NCI-H524 (cell line): Measurements from ENCODE around the gene CDON.

Experiments
- DNase-seq, 2 experiments: peaks; one replicate each; lab custom pipeline; 2025; lab: John Stamatoyannopoulos, UW

Gene CDON, protein sequence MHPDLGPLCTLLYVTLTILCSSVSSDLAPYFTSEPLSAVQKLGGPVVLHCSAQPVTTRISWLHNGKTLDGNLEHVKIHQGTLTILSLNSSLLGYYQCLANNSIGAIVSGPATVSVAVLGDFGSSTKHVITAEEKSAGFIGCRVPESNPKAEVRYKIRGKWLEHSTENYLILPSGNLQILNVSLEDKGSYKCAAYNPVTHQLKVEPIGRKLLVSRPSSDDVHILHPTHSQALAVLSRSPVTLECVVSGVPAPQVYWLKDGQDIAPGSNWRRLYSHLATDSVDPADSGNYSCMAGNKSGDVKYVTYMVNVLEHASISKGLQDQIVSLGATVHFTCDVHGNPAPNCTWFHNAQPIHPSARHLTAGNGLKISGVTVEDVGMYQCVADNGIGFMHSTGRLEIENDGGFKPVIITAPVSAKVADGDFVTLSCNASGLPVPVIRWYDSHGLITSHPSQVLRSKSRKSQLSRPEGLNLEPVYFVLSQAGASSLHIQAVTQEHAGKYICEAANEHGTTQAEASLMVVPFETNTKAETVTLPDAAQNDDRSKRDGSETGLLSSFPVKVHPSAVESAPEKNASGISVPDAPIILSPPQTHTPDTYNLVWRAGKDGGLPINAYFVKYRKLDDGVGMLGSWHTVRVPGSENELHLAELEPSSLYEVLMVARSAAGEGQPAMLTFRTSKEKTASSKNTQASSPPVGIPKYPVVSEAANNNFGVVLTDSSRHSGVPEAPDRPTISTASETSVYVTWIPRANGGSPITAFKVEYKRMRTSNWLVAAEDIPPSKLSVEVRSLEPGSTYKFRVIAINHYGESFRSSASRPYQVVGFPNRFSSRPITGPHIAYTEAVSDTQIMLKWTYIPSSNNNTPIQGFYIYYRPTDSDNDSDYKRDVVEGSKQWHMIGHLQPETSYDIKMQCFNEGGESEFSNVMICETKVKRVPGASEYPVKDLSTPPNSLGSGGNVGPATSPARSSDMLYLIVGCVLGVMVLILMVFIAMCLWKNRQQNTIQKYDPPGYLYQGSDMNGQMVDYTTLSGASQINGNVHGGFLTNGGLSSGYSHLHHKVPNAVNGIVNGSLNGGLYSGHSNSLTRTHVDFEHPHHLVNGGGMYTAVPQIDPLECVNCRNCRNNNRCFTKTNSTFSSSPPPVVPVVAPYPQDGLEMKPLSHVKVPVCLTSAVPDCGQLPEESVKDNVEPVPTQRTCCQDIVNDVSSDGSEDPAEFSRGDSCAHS (N-terminal part only)

DNA sequence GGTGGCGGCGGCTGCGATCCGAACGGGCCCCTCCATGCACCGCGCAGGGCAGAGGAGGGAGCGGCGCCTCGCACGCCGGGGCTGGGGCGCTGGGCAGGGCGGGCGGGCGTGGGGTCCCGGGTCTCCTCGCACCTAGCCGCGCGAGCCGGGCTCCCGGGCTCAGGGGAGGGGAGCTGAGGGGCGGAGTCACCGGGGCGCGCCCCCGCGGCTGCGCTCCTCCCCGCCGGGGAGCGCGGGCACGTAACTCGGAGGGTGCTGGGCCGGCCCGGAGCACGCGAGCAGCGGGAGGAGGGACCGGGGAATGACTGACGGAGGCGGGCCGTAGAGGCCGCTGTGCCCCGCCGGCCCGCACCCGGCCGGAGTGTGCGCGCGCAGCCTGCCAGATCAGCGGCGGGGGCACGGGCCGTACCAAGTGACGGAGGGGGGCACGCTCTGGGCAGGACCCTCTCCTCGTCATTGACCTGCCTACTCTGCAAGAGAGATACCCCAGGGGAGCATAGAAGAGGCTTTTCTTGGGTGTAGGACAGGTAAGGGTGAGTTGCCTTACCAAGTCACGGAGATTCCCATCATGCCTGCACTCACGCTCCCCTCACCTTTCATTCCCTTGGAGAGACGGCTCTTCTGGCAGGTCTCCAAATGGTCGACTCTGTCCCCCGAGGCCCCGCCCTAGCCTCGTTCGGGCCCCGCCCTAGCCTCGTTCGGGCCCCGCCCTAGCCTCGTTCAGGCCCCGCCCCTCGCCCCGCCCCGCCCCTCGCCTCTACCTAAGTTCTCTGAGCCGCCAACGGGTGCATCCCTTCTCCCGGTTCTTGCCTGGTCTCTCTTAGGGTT is at the start of gene CDON:
Gene CDON, minus strand, starts transcription at position 188 of the 828 bp plus-strand sequence. CDS start 39,390 bp downstream, outside the sequence.
- DNase-seq = peak; percentile 86 to 90

DNA sequence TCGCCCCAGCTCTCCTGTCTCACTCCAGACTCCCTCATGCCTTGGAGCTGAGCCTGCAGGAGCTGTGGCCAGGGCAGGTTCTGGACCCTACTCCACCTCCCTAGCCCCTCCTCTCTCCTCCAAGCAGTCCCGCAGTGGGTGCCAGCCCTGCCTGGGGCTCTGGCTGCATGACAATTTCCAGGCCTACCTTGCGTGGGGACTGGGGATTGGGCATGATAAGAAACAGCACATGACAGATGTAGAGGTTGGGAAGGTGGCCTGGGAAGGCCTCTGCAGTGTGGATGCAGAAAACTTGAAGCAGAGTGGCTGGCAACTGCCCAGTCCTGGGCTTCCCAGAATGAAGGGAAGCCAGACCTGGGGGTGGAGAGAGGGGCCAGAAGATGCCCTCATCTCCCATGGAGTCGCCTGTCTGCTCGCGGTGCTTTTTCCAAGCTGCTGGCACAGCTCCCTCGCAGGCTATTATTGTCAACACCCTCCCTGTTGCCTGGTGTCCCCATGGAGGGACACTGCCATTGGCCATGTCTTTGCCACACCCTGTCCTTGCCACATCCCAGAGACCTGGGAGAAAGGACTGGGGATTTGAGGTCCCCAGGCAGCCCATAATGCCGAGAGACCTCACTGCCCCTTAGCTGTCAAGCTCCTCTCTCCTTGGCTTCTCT is 48.9 kb upstream of the CDON start:
- DNase-seq = no peak

DNA sequence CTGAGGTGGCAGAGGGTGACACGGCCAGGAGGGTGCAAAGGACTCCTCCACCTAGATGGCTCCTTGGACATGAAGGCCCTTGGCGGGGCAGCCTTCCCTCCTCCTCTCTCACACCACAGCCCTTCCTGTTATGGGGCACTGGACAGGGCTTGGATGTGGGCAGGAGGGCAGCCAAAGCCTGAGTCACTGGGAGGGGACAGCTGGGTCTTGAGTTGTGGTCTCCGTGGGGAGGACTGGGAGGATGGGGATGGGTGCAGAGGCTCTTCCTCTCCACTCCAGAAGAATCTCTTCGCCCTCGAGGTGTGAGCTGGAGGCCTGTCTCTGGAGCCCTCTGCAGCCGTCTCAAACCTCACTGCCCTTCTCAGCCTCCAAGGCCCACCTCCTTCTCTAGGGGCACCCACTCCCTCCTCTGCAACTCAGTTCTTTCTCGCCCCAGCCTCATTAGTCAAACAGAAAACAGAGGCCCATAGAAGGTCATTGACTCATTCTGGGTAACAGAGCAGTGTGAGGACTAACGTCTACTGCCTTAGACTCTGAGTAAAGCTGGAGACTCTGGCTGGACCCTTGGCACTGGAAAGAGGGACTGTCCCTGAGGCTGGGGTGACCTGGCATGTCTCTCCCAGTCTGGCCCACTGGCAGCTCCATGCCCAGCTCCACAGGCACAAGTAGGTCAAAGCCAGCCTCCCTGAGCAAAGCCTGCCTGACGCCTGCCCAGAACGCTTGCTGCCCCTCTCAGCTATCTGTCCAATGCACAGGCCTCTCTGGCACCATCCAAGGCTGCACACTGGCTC is 47.5 kb upstream of the CDON start:
- DNase-seq = no peak

GRCh38 chr11:126106594-126107328 is 44.1 kb upstream of the CDON start:
- DNase-seq = no peak

DNA sequence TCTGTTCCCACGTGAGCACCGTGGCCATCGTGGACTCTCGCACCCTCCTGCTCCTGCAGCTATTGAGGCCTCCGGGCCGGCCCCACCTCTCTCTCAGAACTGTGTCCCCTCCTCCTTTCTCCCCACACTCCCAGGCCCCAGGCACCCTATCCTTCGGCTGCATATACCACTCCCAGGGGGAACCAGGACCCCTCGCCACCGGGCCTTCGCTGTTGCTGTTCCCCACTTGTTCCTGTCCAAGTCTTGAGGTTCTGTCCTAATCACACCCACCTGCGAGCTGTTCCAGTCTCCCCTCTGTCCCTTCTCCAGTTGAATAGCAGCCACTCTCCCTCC is 43.0 kb upstream of the CDON start:
- no peak for DNase-seq

DNA sequence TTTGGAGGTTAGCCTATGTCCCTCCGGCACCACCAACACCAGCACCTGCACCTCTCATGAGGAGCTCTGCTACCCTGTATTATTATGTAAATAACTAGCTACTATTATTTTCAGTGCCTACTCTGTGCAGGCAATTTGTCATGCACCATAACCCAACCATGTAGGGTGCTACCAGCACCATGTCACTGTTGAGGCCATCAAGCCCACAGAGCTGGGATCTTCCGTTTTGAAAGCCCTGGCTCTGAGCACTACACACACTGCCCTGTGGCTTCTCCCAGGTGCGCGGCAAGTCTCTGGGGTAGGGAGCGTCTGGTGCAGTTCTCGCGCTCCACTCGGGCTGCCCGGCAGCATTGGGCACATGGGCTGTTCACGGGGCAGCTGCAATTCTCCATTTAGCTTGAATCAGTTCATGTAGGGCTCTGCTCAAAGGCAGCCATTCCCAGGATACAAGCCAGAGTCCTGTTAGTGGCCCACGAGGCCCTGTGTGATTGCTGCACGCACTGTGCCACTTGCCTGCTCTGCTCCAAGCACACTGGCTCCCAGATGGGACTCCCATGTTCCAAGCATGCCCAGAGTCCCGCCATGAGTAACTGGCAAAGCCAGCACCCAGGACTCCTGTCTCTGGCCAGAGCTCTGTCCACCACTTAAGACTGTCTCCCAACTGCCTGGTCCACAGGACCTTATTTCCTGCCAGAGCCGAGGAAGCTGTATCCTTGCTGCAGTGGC is 42.5 kb upstream of the CDON start:
- DNase-seq = no peak

DNA sequence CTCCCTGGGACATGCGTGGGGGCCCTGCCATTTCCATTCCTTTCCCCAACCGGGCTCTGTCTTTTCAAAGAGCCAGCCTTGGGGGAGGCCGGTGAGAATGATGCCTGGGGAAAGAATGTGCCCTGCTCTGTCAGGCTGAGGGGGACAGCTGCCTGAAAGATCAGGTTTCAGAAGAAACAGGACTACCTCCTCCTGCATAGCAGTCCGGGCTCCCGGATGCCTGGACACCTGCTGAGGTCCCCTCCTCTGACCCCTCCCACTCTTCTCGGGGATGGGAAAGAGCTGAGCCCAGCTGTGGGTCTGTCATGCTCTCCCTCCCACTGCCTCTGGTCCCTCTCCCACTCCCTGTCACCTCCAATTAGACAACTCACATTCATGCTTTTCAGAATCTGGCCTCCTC is 41.8 kb upstream of the CDON start:
- DNase-seq = peak; percentile 79 to 93

DNA sequence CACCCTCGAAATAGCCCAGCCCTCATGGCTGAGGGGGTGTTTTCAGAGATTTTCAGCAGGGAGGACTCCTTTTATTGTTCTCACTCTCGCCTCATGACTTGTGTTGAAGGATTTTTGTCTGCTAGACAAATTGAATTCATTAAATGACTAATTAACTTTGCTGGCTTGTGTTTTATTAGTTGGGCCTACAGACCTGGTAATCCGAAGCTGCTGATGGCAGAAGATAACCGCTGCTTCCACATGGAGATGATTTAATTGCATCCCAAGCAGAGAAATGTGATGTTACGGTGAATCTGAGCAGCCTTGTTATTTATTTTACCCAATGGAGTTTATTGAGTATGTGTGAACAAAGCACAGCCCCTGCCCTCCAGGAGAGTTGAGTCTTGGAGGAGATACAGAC is 40.5 kb upstream of the CDON start:
- DNase-seq = no peak

DNA sequence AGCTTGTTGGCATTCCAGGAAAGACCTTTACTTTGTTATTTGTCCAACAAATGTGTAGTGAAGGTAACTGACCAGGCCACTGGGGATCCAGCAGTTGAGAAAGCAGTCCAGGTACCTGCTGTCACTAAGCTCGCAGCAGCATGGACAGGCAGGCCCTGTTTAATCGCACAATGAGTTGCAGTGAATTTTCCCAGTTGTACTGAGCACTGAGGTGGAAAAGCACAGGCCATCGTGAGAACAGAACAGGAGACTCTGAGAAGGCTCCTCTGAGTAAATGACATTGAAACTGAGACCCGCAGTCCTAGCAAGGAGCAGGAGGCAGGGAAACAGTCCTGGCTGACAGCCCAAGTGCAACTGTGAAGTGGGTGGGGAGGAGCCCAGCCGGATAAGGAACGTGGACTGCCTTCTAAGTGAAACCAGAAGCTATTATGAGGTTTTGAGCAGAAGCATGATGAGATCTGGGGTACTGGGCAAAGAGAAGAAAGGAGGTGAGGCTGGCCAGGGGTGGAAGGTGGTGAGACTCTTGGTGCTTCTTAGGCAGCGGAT is 39.8 kb upstream of the CDON start:
- peak; percentile 10 to 59 for DNase-seq

DNA sequence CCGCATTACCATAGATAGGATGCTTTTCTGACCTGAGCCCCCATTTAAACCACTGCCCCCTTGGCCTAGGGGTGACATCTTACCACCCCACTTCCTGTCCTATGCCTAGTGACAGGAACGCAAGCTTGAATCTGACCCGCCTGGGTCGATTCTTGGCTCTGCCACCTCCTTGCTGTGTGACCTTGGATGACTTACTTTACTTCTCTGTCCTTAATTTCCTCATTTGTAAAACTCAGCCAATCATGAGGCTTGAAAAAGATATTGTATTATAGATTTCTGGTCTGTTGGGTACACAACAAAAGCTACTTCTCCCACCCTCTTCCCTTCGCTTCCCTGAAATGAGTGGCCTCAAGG is 39.2 kb upstream of the CDON start:
- no peak for DNase-seq

DNA sequence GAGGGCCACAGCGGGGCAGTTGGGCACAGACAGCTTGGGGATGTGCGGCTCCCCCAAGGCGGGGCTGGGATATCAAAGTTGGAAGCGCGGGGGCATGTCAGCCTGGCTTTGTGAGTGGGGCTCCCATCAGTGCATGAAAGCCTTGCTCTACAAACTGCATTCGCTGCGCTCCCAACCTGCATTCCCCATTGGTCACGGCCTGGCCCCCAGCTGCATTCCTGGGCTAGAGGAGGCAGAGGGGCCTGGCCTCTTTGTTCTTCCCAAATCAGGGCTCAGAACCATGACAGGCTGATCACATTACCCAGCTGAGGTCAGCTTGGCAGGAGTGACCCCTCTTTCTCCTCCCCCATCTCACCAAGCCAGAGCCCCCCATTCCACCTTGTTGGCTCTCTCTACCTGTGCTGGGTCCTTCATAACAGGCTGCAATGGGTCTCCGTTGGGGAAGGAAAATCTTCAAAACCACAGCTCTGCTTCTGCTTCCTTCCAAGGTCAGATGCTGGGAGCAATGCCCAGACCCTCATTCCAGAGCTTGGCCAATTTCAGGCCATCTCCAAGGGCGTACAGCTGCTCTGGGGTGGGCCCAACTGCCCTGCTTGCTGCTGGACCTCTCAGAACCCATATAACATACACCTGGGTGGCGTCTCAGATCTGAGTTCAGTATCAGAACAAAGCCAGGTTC is 38.7 kb upstream of the CDON start:
- no peak for DNase-seq

GRCh38 chr11:126100716-126101115 is 38.0 kb upstream of the CDON start:
- no peak for DNase-seq

GRCh38 chr11:126098204-126098769 is 35.6 kb upstream of the CDON start:
- no peak for DNase-seq

GRCh38 chr11:126095745-126096144 is 33.1 kb upstream of the CDON start:
- no peak for DNase-seq

- no peak for DNase-seq
These were observed 27.8 kb upstream of the CDON start for GRCh38 chr11:126090452-126090851.

DNA sequence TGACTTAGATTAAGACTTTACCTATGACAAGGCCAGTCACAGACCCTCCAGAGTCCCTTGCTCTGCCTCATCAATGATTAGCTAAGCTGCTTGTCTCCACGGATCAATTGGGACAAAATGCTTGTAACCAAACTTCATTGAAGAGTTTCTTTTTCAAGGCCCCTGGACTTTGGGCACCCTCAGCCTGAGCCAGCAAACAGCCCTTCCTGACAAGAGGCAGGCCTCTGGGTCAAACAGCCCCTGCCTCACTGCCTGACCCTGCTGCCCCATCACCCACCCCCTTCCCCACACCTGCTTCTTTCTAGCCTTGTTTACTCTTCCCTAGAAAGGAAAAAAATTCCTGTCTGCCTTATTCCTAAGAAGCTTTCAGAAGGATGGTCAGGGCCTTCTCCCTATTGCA is 26.3 kb upstream of the CDON start:
- DNase-seq = no peak

DNA sequence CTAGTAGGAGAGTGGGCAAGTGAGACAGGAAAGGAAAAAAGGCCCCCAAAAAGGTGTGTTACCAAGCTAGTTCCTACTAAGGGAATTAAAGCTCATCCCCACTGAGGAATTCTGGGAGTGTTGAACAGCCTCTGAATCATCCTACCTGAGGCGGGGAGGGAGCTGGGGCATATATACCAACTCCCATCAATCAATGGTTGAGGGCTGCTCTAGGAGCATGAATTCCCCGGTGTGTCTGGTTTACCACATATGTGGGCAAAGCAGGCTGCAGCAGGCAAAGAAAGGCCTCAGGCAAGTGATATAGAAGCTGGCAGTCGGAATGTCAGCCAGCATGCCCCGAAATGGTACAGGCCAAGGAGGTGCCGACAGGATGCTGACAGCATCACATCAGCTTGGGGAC is 23.6 kb upstream of the CDON start:
- DNase-seq = no peak

DNA sequence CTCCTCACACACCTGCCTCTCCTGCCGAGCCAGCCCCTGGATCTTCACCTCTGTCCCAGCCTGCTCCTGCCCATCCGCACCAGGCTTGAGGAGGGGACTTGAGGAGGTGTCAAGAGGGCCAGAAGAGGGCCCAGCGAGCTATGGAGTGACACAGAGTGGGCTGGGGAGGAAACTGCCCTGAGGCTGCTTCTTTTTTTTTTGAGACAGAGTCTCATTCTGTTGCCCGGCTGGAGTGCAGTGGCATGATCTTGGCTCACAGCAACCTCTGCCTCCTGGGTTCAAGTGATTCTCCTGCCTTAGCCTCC is 21.9 kb upstream of the CDON start:
- peak in 1 of 2 experiments; percentile 16 for DNase-seq
